ENCODE measurements around the gene DAAM2.

DNA sequence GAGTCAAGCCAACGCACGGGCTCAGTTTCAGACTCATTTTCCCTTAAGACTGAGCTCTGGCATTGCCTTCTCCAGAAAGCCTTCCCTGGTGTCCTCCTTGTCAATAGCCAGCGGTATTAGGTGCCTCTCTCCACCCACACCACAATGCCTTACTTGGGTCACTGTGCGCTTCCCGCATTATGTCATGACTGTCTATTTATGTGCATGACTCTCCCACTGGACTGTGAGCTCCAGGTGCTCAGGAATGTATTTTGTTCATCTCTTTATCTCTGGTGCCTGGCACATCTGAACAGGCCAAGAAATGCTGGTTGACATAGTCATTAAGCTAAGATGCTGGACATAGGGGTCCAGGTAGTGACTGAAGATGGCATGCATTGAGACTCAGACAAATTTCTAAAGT, 42.7 kb downstream of the DAAM2 start:
- TF ChIP-seq, protein P1, sequence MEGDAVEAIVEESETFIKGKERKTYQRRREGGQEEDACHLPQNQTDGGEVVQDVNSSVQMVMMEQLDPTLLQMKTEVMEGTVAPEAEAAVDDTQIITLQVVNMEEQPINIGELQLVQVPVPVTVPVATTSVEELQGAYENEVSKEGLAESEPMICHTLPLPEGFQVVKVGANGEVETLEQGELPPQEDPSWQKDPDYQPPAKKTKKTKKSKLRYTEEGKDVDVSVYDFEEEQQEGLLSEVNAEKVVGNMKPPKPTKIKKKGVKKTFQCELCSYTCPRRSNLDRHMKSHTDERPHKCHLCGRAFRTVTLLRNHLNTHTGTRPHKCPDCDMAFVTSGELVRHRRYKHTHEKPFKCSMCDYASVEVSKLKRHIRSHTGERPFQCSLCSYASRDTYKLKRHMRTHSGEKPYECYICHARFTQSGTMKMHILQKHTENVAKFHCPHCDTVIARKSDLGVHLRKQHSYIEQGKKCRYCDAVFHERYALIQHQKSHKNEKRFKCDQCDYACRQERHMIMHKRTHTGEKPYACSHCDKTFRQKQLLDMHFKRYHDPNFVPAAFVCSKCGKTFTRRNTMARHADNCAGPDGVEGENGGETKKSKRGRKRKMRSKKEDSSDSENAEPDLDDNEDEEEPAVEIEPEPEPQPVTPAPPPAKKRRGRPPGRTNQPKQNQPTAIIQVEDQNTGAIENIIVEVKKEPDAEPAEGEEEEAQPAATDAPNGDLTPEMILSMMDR (IDR thresholded peaks at IDR 0.05): no peak
- TF ChIP-seq POLR2AphosphoS5 (IDR thresholded peaks at IDR 0.05; ENCODE audit: insufficient read depth in 1 of 2, low read depth in 1 of 2): no peak

All from vagina (tissue), 2 donors.